ENCODE measurements around the gene GADL1. TPM values are rescaled to one million over a fixed set of nuclear protein-coding genes. Genes with fewer than 3 reads are reported as not detected.

Gene GADL1
- total RNA-seq, 1 experiment from 2014 or later = 0.37 TPM

GRCh38 chr3:30695302-30696061 lies 199.0 kb downstream of the GADL1 start:
- in situ Hi-C loops (cut with HindIII; ENCODE audit: low pct_unique_long_range_greater_than_20kb, low sequenced_read_pairs) = no loop called here
- DNase-seq (ENCODE audit: low read depth, low spot score) = no peak

DNA sequence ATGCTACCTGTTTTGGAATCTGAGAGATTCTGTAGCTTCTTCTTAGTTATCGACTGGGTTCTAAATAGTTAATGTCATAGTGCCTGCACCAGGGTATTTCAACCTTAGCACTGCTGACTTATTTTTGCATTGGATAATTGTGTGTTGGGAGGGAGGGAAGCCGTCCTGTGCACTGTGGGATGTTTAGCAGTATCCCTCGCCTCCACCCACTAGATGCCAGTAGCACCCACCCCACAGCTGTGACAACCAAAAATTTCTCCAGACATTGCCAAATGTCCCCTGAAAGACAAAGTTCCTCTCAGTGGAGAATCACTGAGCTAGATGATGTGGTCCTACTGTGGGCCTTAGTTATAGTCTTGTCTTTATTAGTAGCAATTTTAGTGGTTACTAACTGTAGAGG lies 199.8 kb downstream of the GADL1 start:
- in situ Hi-C loops (cut with HindIII; ENCODE audit: low pct_unique_long_range_greater_than_20kb, low sequenced_read_pairs) = no loop called here
- DNase-seq (ENCODE audit: low read depth, low spot score) = no peak

GRCh38 chr3:30694148-30694547 lies 200.3 kb downstream of the GADL1 start:
- in situ Hi-C loops (cut with HindIII; ENCODE audit: low pct_unique_long_range_greater_than_20kb, low sequenced_read_pairs) = no loop called here
- no peak for DNase-seq (ENCODE audit: low read depth, low spot score)

DNA sequence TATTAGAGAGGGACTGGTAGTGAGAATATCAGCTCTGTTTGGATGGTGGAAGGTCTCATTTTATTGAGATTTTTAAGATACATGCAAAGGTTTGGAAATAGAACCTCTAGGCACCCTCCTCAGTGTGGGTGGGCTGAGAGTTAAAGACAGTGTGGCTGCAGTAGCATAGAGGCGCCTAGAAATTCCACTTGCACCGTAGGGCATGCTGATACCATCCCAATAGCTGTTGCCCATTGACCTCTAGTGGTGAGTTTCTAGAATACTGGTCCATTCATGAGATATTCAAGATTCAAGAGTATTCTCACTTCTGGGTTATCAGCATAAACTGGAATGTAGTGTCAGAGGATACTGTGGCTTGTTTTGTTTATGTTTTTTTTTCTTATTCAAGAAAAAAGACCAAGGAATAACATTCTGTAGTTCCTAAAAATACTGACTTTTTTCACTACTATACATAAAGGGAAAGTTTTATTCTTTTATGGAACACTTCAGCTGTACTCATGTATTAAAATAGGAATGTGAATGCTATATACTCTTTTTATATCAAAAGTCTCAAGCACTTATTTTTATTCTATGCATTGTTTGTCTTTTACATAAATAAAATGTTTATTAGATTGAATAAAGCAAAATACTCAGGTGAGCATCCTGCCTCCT lies 200.9 kb downstream of the GADL1 start:
- peak; percentile 81 for DNase-seq (ENCODE audit: low read depth, low spot score)
- in situ Hi-C loops (cut with HindIII; ENCODE audit: low pct_unique_long_range_greater_than_20kb, low sequenced_read_pairs) = no loop called here

DNA sequence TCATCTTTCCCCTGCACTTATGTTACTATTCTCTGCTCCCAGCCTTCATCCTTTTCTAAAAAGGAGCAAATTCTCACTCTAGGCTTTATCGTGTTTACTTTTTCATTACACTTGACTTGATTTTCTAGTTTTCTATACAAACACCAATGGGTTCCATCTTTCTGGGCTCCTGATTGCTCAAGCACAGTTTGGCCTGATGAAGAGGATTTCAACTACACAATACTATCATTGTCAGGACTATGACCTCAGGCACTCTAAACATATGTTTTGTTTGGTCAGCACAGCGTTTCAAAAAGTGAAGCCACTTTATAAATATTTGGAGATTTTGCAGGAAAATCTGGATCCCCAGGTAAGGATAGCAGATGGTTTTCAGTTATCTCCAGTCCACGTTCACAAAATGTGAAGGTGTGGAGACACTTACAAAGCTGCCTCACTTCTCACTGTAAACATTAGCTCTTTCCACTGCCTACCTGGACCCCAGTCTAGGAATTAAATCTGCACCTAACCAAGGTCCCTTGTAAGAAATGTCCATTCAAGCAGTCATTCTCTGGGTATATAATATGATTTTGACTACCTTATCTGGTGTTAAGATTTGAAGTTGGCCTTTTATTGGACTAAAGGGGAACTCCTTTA lies 201.8 kb downstream of the GADL1 start:
- peak; percentile 54 for DNase-seq (ENCODE audit: low read depth, low spot score)
- in situ Hi-C loops (cut with HindIII; ENCODE audit: low pct_unique_long_range_greater_than_20kb, low sequenced_read_pairs) = no loop called here

- DNase-seq (ENCODE audit: low read depth, low spot score) = no peak
- in situ Hi-C loops (cut with HindIII; ENCODE audit: low pct_unique_long_range_greater_than_20kb, low sequenced_read_pairs) = no loop called here
Measured at GRCh38 chr3:30691944-30692343, 202.5 kb downstream of the GADL1 start.

- in situ Hi-C loops (cut with HindIII; ENCODE audit: low pct_unique_long_range_greater_than_20kb, low sequenced_read_pairs) = no loop called here
- DNase-seq (ENCODE audit: low read depth, low spot score) = no peak
Measured at GRCh38 chr3:30691249-30691880, 203.1 kb downstream of the GADL1 start.

- in situ Hi-C loops (cut with HindIII; ENCODE audit: low pct_unique_long_range_greater_than_20kb, low sequenced_read_pairs) = no loop called here
- no peak for DNase-seq (ENCODE audit: low read depth, low spot score)
Measured at GRCh38 chr3:30690199-30690598, 204.3 kb downstream of the GADL1 start.

- DNase-seq (ENCODE audit: low read depth, low spot score) = peak; percentile 84
- in situ Hi-C loops (cut with HindIII; ENCODE audit: low pct_unique_long_range_greater_than_20kb, low sequenced_read_pairs) = loop anchor here (10.0 kb wide), 1 partner anchor 344 kb away; no protein-coding TSS in a partner anchor
Measured at GRCh38 chr3:30688776-30689641, 205.5 kb downstream of the GADL1 start.

- in situ Hi-C loops (cut with HindIII; ENCODE audit: low pct_unique_long_range_greater_than_20kb, low sequenced_read_pairs) = loop anchor here (10.0 kb wide), 1 partner anchor 343 kb away; no protein-coding TSS in a partner anchor
- no peak for DNase-seq (ENCODE audit: low read depth, low spot score)
Measured at GRCh38 chr3:30687930-30688570, 206.4 kb downstream of the GADL1 start.

DNA sequence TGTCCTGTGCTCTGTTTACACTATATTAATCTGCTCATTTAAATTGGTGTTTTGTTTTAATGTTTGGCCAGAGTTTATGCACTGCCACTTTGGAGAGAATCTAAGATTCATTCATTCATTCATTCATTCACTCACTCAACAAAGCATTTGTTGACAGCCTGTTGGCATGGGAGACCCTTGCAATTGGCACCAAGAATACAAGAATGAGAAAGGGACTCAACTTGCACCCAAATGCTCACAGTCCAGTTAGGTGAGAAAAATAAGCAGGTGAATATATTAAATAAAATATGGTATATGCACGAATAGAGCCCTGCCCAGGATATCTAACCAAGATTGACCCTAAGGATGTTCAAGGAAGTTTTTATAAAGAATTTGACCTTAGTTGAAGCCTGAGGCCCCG lies 207.7 kb downstream of the GADL1 start:
- in situ Hi-C loops (cut with HindIII; ENCODE audit: low pct_unique_long_range_greater_than_20kb, low sequenced_read_pairs) = loop anchor here (10.0 kb wide), 1 partner anchor 342 kb away; no protein-coding TSS in a partner anchor
- no peak for DNase-seq (ENCODE audit: low read depth, low spot score)

DNA sequence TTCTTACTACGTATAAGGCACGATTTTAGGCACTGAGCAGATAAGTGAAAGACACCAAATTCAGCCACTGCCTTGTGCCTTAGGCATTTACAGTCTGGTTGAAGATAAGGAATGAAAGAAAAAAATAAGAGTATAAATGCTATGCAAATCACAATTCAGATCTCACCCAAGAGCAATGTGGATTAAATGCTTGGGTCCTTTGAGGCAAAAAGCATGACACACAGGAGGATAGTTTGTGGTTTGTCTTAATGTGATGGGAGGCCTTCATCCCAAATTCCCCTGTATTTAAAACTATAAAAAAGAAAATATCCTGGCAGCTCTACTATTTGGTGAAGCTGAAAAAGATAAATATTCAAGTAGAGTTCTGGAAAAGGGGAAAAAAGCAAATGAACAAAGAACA lies 208.3 kb downstream of the GADL1 start:
- no peak for DNase-seq (ENCODE audit: low read depth, low spot score)
- in situ Hi-C loops (cut with HindIII; ENCODE audit: low pct_unique_long_range_greater_than_20kb, low sequenced_read_pairs) = loop anchor here (10.0 kb wide), 1 partner anchor 341 kb away; no protein-coding TSS in a partner anchor

GRCh38 chr3:30685267-30685667 lies 209.2 kb downstream of the GADL1 start:
- in situ Hi-C loops (cut with HindIII; ENCODE audit: low pct_unique_long_range_greater_than_20kb, low sequenced_read_pairs) = loop anchor here (10.0 kb wide), 1 partner anchor 340 kb away; no protein-coding TSS in a partner anchor
- no peak for DNase-seq (ENCODE audit: low read depth, low spot score)

DNA sequence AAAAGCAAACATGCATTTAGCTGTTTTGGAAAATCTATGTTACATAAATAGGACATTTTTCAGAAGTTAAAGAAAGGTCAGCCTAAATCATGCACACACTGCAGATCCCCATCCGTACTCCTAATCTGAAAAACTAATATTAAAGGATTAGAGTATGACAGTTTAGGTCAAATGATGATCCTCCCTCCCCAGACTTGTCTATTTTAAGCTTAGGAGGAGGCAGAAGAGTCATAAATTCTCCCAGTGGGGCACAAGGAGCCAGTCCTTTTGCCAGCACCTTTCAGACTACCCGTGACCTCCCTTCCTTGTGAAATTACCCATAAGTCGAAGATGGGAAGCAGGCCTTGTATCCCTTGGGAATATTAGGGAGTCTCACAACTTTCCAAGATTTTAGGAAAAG lies 210.1 kb downstream of the GADL1 start:
- in situ Hi-C loops (cut with HindIII; ENCODE audit: low pct_unique_long_range_greater_than_20kb, low sequenced_read_pairs) = loop anchor here (10.0 kb wide), 1 partner anchor 340 kb away; no protein-coding TSS in a partner anchor
- DNase-seq (ENCODE audit: low read depth, low spot score) = no peak

GRCh38 chr3:30683769-30684168 lies 210.7 kb downstream of the GADL1 start:
- DNase-seq (ENCODE audit: low read depth, low spot score) = no peak
- in situ Hi-C loops (cut with HindIII; ENCODE audit: low pct_unique_long_range_greater_than_20kb, low sequenced_read_pairs) = loop anchor here (10.0 kb wide), 1 partner anchor 339 kb away; no protein-coding TSS in a partner anchor

- no peak for DNase-seq (ENCODE audit: low read depth, low spot score)
- in situ Hi-C loops (cut with HindIII; ENCODE audit: low pct_unique_long_range_greater_than_20kb, low sequenced_read_pairs) = loop anchor here (10.0 kb wide), 1 partner anchor 338 kb away; no protein-coding TSS in a partner anchor
Measured at GRCh38 chr3:30682434-30683155, 211.9 kb downstream of the GADL1 start.

Data from SK-MEL-5 (cell line).